GM12878 (cell line): Measurements from ENCODE around the gene ATP4B. TPM values are rescaled to one million over a fixed set of nuclear protein-coding genes. Genes with fewer than 3 reads are reported as not detected.

Experiments
- ATAC-seq: fragments of 200-7000 bp; cut with Tn5 transposase; 3 replicates; pipeline ENCODE4 v1.9.1; 2020; ENCODE audit warnings: mild to moderate bottlenecking, moderate library complexity
- BruUV-seq: library from RNA; stranded (reverse); fragments of 400-500 nt; replicated peaks from 2 replicates; lab custom pipeline; 2021; lab: Mats Ljungman, UMichigan
- CTCF ChIA-PET: fragments of 300-600 bp; sonication (Branson Sonifier 250); formaldehyde crosslinking; extraction: SDS; loops from one replicate; lab custom pipeline; 2021; ENCODE audit warnings: inconsistent platforms; lab: Yijun Ruan, JAX
- POLR2A ChIA-PET: fragments of 350-600 bp; formaldehyde crosslinking; extraction: SDS; loops from one replicate; lab custom pipeline; 2021; ENCODE audit warnings: inconsistent platforms; lab: Charles Lee
- RAD21 ChIA-PET: fragments of 300-600 bp; sonication (Branson Sonifier 250); formaldehyde crosslinking; loops from one replicate; lab custom pipeline; 2023; ENCODE audit warnings: antibody characterized with exemption; ENCODE audit not compliant: unreplicated experiment; lab: Charles Lee
- SMC1A ChIA-PET: fragments of 300-600 bp; sonication (Branson Sonifier 250); formaldehyde crosslinking; loops from one replicate; lab custom pipeline; 2023; ENCODE audit not compliant: unreplicated experiment, uncharacterized antibody; lab: Charles Lee
- DNase-seq: peaks from one replicate; pipeline ENCODE4 v3.0.0-alpha.2; 2011; ENCODE audit warnings: low read depth, low spot score
- FAIRE-seq: peaks from 3 replicates; lab custom pipeline; 2011; peaks lifted over from hg19 to GRCh38; lab: Jason Lieb, UNC
- H2AFZ ChIP-seq: 2 replicates; pipeline ENCODE4 v1.6.0; 2011; ENCODE audit warnings: low read depth, low read length, control low read depth; ENCODE audit not compliant: control insufficient read depth
- H3K27ac ChIP-seq: 2 replicates; pipeline ENCODE4 v1.5.1; 2011; ENCODE audit warnings: control low read depth; ENCODE audit not compliant: control insufficient read depth, insufficient read depth
- H3K27me3 ChIP-seq, 2 experiments: replicated peaks in 1 of 2; 2 replicates each; pipeline versions ENCODE4 v1.6.0 to v1.6.1; 2011; ENCODE audit warnings: low read length in 1 of 2; ENCODE audit not compliant: control insufficient read depth in 2 of 2, insufficient read depth in 2 of 2
- H3K36me3 ChIP-seq, 2 experiments: 2 replicates each; pipeline ENCODE4 v1.5.1; 2011; ENCODE audit warnings: low read length in 1 of 2; ENCODE audit not compliant: control insufficient read depth in 2 of 2, insufficient read depth in 2 of 2
- H3K4me1 ChIP-seq: 2 replicates; pipeline ENCODE4 v1.6.1; 2011; ENCODE audit warnings: mild to moderate bottlenecking, low read length, moderate library complexity, mixed read lengths; ENCODE audit not compliant: control insufficient read depth, insufficient read depth
- H3K4me2 ChIP-seq: 2 replicates; pipeline ENCODE4 v1.6.0; 2011; ENCODE audit warnings: control low read depth; ENCODE audit not compliant: control insufficient read depth, insufficient read depth
- H3K4me3 ChIP-seq: fragments of 200-600 bp; sonication (generic); 2 replicates; pipeline ENCODE4 v1.5.1; 2016
- H3K79me2 ChIP-seq: 2 replicates; pipeline ENCODE4 v1.6.0; 2011; ENCODE audit warnings: low read length; ENCODE audit not compliant: control insufficient read depth, insufficient read depth
- H3K9ac ChIP-seq: 2 replicates; pipeline ENCODE4 v1.8.0; 2011; ENCODE audit warnings: low read length, control low read depth, mixed read lengths; ENCODE audit not compliant: control insufficient read depth, insufficient read depth
- H3K9me3 ChIP-seq: replicated peaks from 3 replicates; pipeline ENCODE4 v1.5.1; 2011; ENCODE audit warnings: mild to moderate bottlenecking, low read length; ENCODE audit not compliant: control insufficient read depth, insufficient read depth
- H4K20me1 ChIP-seq: 2 replicates; pipeline ENCODE4 v1.6.0; 2011; ENCODE audit not compliant: control insufficient read depth, insufficient read depth
- BACH1 ChIP-seq: fragments of 450-650 bp; IDR thresholded peaks from 2 replicates; pipeline ENCODE4 v1.6.1; 2017; ENCODE audit warnings: mild to moderate bottlenecking, borderline replicate concordance
- FOXK2 ChIP-seq: fragments of 450-650 bp; IDR thresholded peaks from 2 replicates; pipeline ENCODE4 v1.6.1; 2017; ENCODE audit warnings: mild to moderate bottlenecking, moderate library complexity
- HCFC1 ChIP-seq: fragments of 150-350 bp; IDR thresholded peaks from 2 replicates; pipeline ENCODE4 v1.6.1; 2014; ENCODE audit warnings: low read length
- IRF4 ChIP-seq: IDR thresholded peaks from 2 replicates; pipeline ENCODE4 v1.6.1; 2011; ENCODE audit warnings: low read depth, low read length
- LARP7 ChIP-seq: fragments of 450-650 bp; IDR thresholded peaks from 2 replicates; pipeline ENCODE4 v1.6.1; 2017; ENCODE audit warnings: mild to moderate bottlenecking
- MTA3 ChIP-seq: IDR thresholded peaks from 2 replicates; pipeline ENCODE4 v1.6.1; 2012; ENCODE audit warnings: low read length, inconsistent platforms, borderline replicate concordance
- NFXL1 ChIP-seq: fragments of 450-650 bp; IDR thresholded peaks from 2 replicates; pipeline ENCODE4 v1.6.1; 2017; ENCODE audit warnings: antibody characterized with exemption, mild to moderate bottlenecking, borderline replicate concordance
- NFYB ChIP-seq: IDR thresholded peaks from 2 replicates; pipeline ENCODE4 v1.6.1; 2011; ENCODE audit warnings: low read depth, mild to moderate bottlenecking, low read length, improper control_type of control experiment, moderate library complexity; ENCODE audit not compliant: insufficient read depth
- PAX5 ChIP-seq: IDR thresholded peaks from 2 replicates; pipeline ENCODE4 v1.6.1; 2011; ENCODE audit warnings: low read depth, low read length, borderline replicate concordance
- STAT3 ChIP-seq: IDR thresholded peaks from 2 replicates; pipeline ENCODE4 v1.6.1; 2011; ENCODE audit warnings: low read depth, low read length, improper control_type of control experiment
- WGBS: methylation state at CpG from one replicate; pipeline ENCODE4 v1.1.6; 2016; ENCODE audit warnings: low lambda C conversion rate; ENCODE audit not compliant: insufficient replicate concordance, insufficient coverage; ENCODE audit errors: missing lambda C conversion rate; 5-methylcytosine and 5-hydroxymethylcytosine counted together
- in situ Hi-C: fragments of 300-500 bp; cut with MboI; formaldehyde crosslinking; loops from 9 replicates; pipeline ENCODE4 v1.14.3; 2018; ENCODE audit warnings: mixed read lengths
- intact Hi-C: fragments of 100-400 bp; cut with micrococcal nuclease; formaldehyde crosslinking; loops from one replicate; pipeline ENCODE4 v1.14.2; 2022; ENCODE audit not compliant: unreplicated experiment
- polyA plus RNA-seq, 11 experiments: library from polyadenylated mRNA; depleted of rRNA in 4 of 11; unstranded in 6 of 11; stranded (reverse) in 5 of 11; fragments of >200 nt; fragmentation: Nextera tagmentation in 4 of 11; fragmentation: Illumina TruSeq in 1 of 11; extraction: Ambion mirVana in 4 of 11; extraction: Trizol in 1 of 11; gene quantifications; 1 replicate in 1 of 11; 2 replicates in 10 of 11; pipeline versions ENCODE4 v1.2.1 to v1.2.3, GENCODE V29; 2011 to 2016; ENCODE audit warnings: inconsistent platforms in 2 of 11, missing spikeins in 2 of 11, low read depth in 1 of 11
- total RNA-seq, 4 experiments: library from RNA; depleted of rRNA in 3 of 4; stranded (reverse); fragments of >200 nt in 3 of 4; fragmentation: Illumina TruSeq in 1 of 4; extraction: Trizol in 1 of 4; gene quantifications; 2 replicates each; pipeline versions ENCODE4 v1.2.1 to v1.2.3, GENCODE V29; 2013 to 2021
- TF ChIP-seq, protein P1 (sequence below): IDR thresholded peaks from 2 replicates; pipeline ENCODE4 v1.6.1; 2011; ENCODE audit warnings: low read depth, mild to moderate bottlenecking, low read length, moderate library complexity, borderline replicate concordance; ENCODE audit errors: extremely low read depth
- TF ChIP-seq, protein P2 (sequence below): fragments of 450-650 bp; IDR thresholded peaks from 2 replicates; pipeline ENCODE4 v1.6.1; 2016; ENCODE audit warnings: mild to moderate bottlenecking
- TF ChIP-seq, protein P3 (sequence below): fragments of 450-650 bp; IDR thresholded peaks from 2 replicates; pipeline ENCODE4 v1.6.1; 2017; ENCODE audit warnings: antibody characterized with exemption, mild to moderate bottlenecking, moderate library complexity

The ATP4B gene
- total and polyA plus RNA-seq, 10 of the 15 experiments (the other 5 are each of a cell fraction or from before 2014, with no cell fraction given), result 0.05 to 0.33 (median 0.20) TPM; not detected in 4

DNA sequence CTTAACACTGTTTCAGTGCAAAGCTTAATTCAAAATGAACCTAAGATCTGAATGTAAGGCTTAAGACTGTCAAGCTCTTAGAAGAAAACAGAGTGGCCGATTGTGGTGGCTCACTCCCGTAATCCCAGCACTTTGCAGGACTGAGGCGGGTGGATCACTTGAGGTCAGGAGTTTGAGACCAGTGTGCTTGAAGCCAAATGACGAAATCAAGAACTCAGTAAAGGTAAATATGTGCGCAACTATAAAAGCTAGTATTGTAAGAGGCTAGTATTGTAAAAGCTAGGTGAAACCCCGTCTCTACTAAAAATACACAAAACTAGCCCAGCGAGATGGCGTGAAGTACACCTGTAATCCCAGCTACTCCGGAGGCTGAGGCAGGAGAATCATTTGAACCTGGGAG is 12.7 kb downstream of the ATP4B start (continued):
- TF ChIP-seq LARP7 (no peak), STAT3 (no peak)

DNA sequence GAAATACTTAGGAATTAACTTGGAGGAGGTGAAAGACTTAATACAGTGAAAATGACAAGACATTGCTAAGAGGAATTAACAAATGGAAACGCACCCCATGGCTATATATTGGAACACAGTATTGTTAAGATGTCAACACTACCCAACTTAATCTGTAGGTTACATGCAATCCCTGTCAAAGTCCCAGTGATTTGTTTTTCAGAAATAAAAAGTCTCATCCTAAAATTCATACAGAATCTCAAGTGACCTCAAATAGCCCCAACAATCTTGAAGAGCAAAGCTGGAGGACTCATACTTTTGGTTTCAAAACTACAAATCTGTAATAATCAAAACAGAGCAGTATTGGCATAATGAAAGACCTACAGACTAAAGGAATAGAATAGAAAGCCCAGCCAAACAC is 13.2 kb downstream of the ATP4B start:
- H3K4me2 ChIP-seq, result no peak overlapping the region
- H3K27ac ChIP-seq, result no peak overlapping the region
- intact Hi-C loops, result no loop called here
- ChIA-PET POLR2A (no interaction called here), CTCF (no interaction called here), SMC1A (no interaction called here), RAD21 (no interaction called here)
- H2AFZ ChIP-seq, result no peak overlapping the region
- BruUV-seq, result no TSS peak
- WGBS, result 100% methylated on average over 1 of the region's 1 CpG
- H3K4me1 ChIP-seq, result no peaks in the 10 kb centered on the region
- H3K4me3 ChIP-seq, result no peak overlapping the region
- FAIRE-seq (no peak), ATAC-seq (no peak), DNase-seq (no peak)
- in situ Hi-C loops, result no loop called here
- H4K20me1 ChIP-seq, result no peaks in the 10 kb centered on the region
- H3K79me2 ChIP-seq, result no peaks in the 10 kb centered on the region
- no peak overlapping the region for H3K9ac ChIP-seq
- H3K36me3 ChIP-seq, result peaks cover 4 to 12% of the 10 kb centered on the region in 2 experiments
- no peaks in the 10 kb centered on the region for H3K9me3 ChIP-seq
- TF ChIP-seq MTA3, result no peak
- TF ChIP-seq, protein P1, sequence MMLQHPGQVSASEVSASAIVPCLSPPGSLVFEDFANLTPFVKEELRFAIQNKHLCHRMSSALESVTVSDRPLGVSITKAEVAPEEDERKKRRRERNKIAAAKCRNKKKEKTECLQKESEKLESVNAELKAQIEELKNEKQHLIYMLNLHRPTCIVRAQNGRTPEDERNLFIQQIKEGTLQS, result no peak
- TF ChIP-seq BACH1, result no peak
- no peaks in the 10 kb centered on the region for H3K27me3 ChIP-seq

DNA sequence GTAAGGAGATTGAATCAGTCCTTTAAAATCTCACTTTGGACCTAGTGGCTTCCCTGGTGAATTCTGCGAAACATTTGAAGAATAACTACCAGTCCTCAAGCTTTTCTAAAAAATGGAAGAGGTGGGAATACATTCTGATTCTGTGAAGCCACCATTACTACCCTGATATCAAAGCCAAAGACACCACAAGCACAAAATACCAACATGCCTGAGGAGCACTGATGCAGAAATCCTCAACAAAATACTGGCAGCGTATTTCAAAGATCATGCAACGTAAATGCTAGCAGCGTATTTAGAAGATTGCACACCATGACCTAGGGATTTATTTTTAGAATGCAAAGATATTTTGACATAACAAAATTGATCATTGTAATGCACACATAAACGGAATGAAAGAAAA is 14.4 kb downstream of the ATP4B start:
- ChIA-PET POLR2A (no interaction called here), CTCF (no interaction called here), SMC1A (no interaction called here), RAD21 (no interaction called here)
- FAIRE-seq (no peak), DNase-seq (no peak), ATAC-seq (no peak)
- Histone ChIP-seq H3K27me3 (no peaks in the 10 kb centered on the region), H3K36me3 (peaks cover 9 to 16% of the 10 kb centered on the region in 2 experiments), H3K4me1 (no peaks in the 10 kb centered on the region), H2AFZ (no peak overlapping the region), H3K4me2 (no peak overlapping the region), H4K20me1 (no peaks in the 10 kb centered on the region), H3K9me3 (no peaks in the 10 kb centered on the region), H3K79me2 (no peaks in the 10 kb centered on the region), H3K4me3 (no peak overlapping the region), H3K9ac (no peak overlapping the region), H3K27ac (no peak overlapping the region)
- in situ Hi-C loops, result no loop called here
- 46% methylated on average over 5 of the region's 5 CpGs for WGBS
- BruUV-seq, result no TSS peak
- intact Hi-C loops, result no loop called here
- TF ChIP-seq, protein P2, sequence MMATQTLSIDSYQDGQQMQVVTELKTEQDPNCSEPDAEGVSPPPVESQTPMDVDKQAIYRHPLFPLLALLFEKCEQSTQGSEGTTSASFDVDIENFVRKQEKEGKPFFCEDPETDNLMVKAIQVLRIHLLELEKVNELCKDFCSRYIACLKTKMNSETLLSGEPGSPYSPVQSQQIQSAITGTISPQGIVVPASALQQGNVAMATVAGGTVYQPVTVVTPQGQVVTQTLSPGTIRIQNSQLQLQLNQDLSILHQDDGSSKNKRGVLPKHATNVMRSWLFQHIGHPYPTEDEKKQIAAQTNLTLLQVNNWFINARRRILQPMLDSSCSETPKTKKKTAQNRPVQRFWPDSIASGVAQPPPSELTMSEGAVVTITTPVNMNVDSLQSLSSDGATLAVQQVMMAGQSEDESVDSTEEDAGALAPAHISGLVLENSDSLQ, result no peak
- TF ChIP-seq HCFC1 (no peak), IRF4 (no peak), PAX5 (no peak), NFXL1 (no peak), FOXK2 (no peak), NFYB (no peak)
- TF ChIP-seq, protein P3, sequence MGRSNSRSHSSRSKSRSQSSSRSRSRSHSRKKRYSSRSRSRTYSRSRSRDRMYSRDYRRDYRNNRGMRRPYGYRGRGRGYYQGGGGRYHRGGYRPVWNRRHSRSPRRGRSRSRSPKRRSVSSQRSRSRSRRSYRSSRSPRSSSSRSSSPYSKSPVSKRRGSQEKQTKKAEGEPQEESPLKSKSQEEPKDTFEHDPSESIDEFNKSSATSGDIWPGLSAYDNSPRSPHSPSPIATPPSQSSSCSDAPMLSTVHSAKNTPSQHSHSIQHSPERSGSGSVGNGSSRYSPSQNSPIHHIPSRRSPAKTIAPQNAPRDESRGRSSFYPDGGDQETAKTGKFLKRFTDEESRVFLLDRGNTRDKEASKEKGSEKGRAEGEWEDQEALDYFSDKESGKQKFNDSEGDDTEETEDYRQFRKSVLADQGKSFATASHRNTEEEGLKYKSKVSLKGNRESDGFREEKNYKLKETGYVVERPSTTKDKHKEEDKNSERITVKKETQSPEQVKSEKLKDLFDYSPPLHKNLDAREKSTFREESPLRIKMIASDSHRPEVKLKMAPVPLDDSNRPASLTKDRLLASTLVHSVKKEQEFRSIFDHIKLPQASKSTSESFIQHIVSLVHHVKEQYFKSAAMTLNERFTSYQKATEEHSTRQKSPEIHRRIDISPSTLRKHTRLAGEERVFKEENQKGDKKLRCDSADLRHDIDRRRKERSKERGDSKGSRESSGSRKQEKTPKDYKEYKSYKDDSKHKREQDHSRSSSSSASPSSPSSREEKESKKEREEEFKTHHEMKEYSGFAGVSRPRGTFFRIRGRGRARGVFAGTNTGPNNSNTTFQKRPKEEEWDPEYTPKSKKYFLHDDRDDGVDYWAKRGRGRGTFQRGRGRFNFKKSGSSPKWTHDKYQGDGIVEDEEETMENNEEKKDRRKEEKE, result no peak
